HL-60 (cell line): ENCODE data around the gene CRIP3.

ENCODE experiments used
- CTCF ChIP-seq: IDR thresholded peaks from one replicate; pipeline ENCODE4 v1.5.1; 2011; ENCODE audit warnings: low read length, control low read depth, inconsistent platforms; ENCODE audit not compliant: insufficient read depth
- POLR2AphosphoS5 ChIP-seq: IDR thresholded peaks from 2 replicates; pipeline ENCODE4 v1.6.1; 2012; ENCODE audit warnings: low read depth

GRCh38 chr6:43325876-43326275, 17.2 kb upstream of the CRIP3 start:
- TF ChIP-seq CTCF (no peak), POLR2AphosphoS5 (no peak)
